Caco-2 (cell line): ENCODE measurements around the gene TRAK1. TPM values are rescaled to one million over a fixed set of nuclear protein-coding genes. Genes with fewer than 3 reads are reported as not detected.

Experiments
- BruUV-seq: library from RNA; stranded (reverse); fragments of 400-500 nt; replicated peaks from 2 replicates; lab custom pipeline; 2021; lab: Mats Ljungman, UMichigan
- CTCF ChIA-PET: fragments of 300-600 bp; sonication (Branson Sonifier 250); formaldehyde crosslinking; loops from one replicate; lab custom pipeline; 2022; ENCODE audit warnings: antibody characterized with exemption; lab: Charles Lee
- POLR2A ChIA-PET: fragments of 300-600 bp; sonication (Branson Sonifier 250); formaldehyde crosslinking; loops from one replicate; lab custom pipeline; 2022; ENCODE audit warnings: antibody characterized with exemption; lab: Charles Lee
- DNase-seq, 2 experiments: peaks; one replicate each; pipeline versions ENCODE4 v3.0.0 to v3.0.0-alpha.2; 2020 to 2022
- H3K27me3 ChIP-seq: replicated peaks from 2 replicates; pipeline ENCODE4 v1.6.0; 2011; ENCODE audit warnings: low read length; ENCODE audit not compliant: control insufficient read depth, insufficient read depth
- H3K36me3 ChIP-seq: 2 replicates; pipeline ENCODE4 v1.5.1; 2011; ENCODE audit warnings: low read length; ENCODE audit not compliant: control insufficient read depth, insufficient read depth
- H3K4me1 ChIP-seq: fragments of 250-450 bp; sonication (Bioruptor Pico); 2 replicates; pipeline ENCODE4 v1.5.1; 2020; ENCODE audit warnings: mild to moderate bottlenecking
- H3K4me3 ChIP-seq: 2 replicates; pipeline ENCODE4 v1.5.1; 2011; ENCODE audit warnings: low read depth, mild to moderate bottlenecking, control low read depth, low read length
- H3K9me3 ChIP-seq: fragments of 250-450 bp; sonication (Bioruptor Pico); 2 replicates; pipeline ENCODE4 v1.5.1; 2020; ENCODE audit warnings: mild to moderate bottlenecking, moderate library complexity
- H3K27ac Mint-ChIP-seq: one replicate; pipeline ENCODE4 v1.8.0; 2022; ENCODE audit warnings: mixed read lengths; ENCODE audit not compliant: unreplicated experiment
- H3K27me3 Mint-ChIP-seq: one replicate; pipeline ENCODE4 v1.8.0; 2022; ENCODE audit warnings: mixed read lengths; ENCODE audit not compliant: insufficient read depth, unreplicated experiment
- H3K36me3 Mint-ChIP-seq: one replicate; pipeline ENCODE4 v1.8.0; 2022; ENCODE audit warnings: mild to moderate bottlenecking, mixed read lengths; ENCODE audit not compliant: insufficient read depth, unreplicated experiment
- H3K4me1 Mint-ChIP-seq: one replicate; pipeline ENCODE4 v1.8.0; 2022; ENCODE audit warnings: low read depth, mixed read lengths; ENCODE audit not compliant: unreplicated experiment
- H3K4me3 Mint-ChIP-seq: one replicate; pipeline ENCODE4 v1.8.0; 2022; ENCODE audit warnings: mild to moderate bottlenecking, moderate library complexity, mixed read lengths; ENCODE audit not compliant: unreplicated experiment
- H3K9me3 Mint-ChIP-seq: one replicate; pipeline ENCODE4 v1.8.0; 2022; ENCODE audit warnings: mixed read lengths; ENCODE audit not compliant: unreplicated experiment
- intact Hi-C: fragments of 100-400 bp; cut with micrococcal nuclease; formaldehyde crosslinking; loops from one replicate; pipeline ENCODE4 v1.10.0; 2022; ENCODE audit not compliant: unreplicated experiment
- total RNA-seq: library from RNA; stranded (reverse); gene quantifications from 2 replicates; pipeline ENCODE4 v1.2.3, GENCODE V29; 2022
- TF ChIP-seq, protein P1 (sequence below), 2 experiments: fragments of 200-600 bp in 1 of 2; IDR thresholded peaks; 1 replicate in 1 of 2; 2 replicates in 1 of 2; pipeline versions ENCODE4 v1.5.1 to v1.8.0; 2011 to 2022; ENCODE audit warnings: antibody characterized with exemption in 1 of 2, control low read depth in 1 of 2, inconsistent platforms in 1 of 2, low read depth in 1 of 2, low read length in 1 of 2, mild to moderate bottlenecking in 1 of 2, moderate library complexity in 1 of 2; ENCODE audit not compliant: insufficient read depth in 1 of 2, severe bottlenecking in 1 of 2, unreplicated experiment in 1 of 2

Gene TRAK1
- total RNA-seq, 1 experiment from 2014 or later, result 33.3 TPM

DNA sequence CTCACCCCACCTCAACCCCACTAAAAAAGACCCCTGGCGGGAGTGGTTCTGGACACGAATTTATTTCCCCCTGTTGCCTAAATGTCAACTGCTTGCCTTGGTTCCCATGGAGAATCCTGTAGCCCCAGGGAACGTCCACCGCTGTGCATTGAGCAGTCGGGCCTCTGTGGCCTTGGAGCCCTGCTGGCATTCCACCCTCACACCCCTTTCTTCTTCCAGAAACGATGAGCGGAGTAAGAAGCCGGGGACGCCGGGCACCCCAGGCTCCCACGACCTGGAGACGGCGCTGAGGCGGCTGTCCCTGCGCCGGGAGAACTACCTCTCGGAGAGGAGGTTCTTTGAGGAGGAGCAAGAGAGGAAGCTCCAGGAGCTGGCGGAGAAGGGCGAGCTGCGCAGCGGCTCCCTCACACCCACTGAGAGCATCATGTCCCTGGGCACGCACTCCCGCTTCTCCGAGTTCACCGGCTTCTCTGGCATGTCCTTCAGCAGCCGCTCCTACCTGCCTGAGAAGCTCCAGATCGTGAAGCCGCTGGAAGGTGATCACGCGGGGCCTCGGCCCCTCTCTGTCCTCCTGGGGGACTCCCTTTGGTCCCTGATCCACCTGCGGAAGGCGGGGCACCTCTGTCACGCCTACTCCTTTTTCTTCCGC is 111.2 kb downstream of the TRAK1 start:
- H3K27me3 ChIP-seq, result no peaks in the 10 kb centered on the region
- no peaks in the 10 kb centered on the region for H3K27me3 Mint-ChIP-seq
- TF ChIP-seq, protein P1, sequence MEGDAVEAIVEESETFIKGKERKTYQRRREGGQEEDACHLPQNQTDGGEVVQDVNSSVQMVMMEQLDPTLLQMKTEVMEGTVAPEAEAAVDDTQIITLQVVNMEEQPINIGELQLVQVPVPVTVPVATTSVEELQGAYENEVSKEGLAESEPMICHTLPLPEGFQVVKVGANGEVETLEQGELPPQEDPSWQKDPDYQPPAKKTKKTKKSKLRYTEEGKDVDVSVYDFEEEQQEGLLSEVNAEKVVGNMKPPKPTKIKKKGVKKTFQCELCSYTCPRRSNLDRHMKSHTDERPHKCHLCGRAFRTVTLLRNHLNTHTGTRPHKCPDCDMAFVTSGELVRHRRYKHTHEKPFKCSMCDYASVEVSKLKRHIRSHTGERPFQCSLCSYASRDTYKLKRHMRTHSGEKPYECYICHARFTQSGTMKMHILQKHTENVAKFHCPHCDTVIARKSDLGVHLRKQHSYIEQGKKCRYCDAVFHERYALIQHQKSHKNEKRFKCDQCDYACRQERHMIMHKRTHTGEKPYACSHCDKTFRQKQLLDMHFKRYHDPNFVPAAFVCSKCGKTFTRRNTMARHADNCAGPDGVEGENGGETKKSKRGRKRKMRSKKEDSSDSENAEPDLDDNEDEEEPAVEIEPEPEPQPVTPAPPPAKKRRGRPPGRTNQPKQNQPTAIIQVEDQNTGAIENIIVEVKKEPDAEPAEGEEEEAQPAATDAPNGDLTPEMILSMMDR (IDR thresholded peaks at IDR 0.05; ENCODE audit: insufficient read depth in 1 of 2, low read depth in 1 of 2, low read length in 1 of 2, severe bottlenecking in 1 of 2, unreplicated experiment in 1 of 2), result no peak
- intact Hi-C loops, result no loop called here
- H3K4me1 Mint-ChIP-seq, result no peaks in the 10 kb centered on the region
- no peak overlapping the region for H3K27ac Mint-ChIP-seq
- H3K9me3 ChIP-seq, result no peaks in the 10 kb centered on the region
- H3K4me3 Mint-ChIP-seq, result no peak overlapping the region
- H3K36me3 Mint-ChIP-seq, result peaks cover 27% of the 10 kb centered on the region
- H3K4me3 ChIP-seq, result no peak overlapping the region
- POLR2A ChIA-PET, result no interaction called here
- BruUV-seq, result no TSS peak
- peaks cover 6% of the 10 kb centered on the region for H3K36me3 ChIP-seq
- H3K9me3 Mint-ChIP-seq, result no peaks in the 10 kb centered on the region
- CTCF ChIA-PET, result no interaction called here
- no peaks in the 10 kb centered on the region for H3K4me1 ChIP-seq
- no peak for DNase-seq

DNA sequence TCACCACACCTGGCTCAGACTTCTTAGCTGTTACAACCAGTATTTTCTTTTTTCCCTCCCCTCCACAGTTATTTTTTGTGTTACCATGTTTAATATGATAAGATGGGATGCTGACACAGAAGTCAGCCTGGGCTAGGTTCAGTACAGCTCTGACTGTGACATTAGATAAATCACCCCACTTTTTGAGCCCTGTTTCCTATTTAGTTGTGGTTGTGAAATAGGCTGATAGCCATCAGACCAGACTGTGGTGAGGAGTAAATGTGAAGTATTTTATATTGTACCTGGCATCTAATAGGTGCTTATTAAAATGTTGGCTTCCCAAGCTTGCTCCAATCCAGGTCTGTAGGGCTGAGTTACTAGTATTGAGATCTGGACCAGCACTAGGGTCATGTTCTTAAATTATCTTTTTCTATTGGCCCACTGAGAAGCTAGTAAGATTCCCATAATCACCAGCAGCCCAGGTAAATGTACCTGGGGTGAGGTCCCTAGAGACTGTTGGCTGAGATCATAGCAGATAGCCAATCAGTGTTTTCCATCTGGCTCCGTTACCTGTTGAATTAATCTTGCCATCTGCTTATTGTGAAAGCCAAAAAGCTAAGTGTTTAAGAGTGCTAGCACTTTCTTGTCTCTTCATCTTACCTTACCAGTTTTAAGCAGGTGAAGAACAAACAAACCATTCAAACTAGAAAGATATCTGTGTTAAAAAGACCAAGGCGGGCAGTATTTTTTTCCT is 113.9 kb downstream of the TRAK1 start:
- CTCF ChIA-PET, result interaction anchor here (0.9 kb wide), 1 partner anchor 14 kb away, joined by 3 read pairs; no protein-coding TSS in a partner anchor
- peaks cover 31% of the 10 kb centered on the region for H3K36me3 Mint-ChIP-seq
- no TSS peak for BruUV-seq

More for the DNA sequence above, 113.9 kb downstream of the TRAK1 start:
- Histone ChIP-seq H3K4me1 (no peaks in the 10 kb centered on the region), H3K36me3 (peaks cover 1% of the 10 kb centered on the region), H3K9me3 (no peaks in the 10 kb centered on the region), H3K4me3 (no peak overlapping the region), H3K27me3 (no peaks in the 10 kb centered on the region)
- POLR2A ChIA-PET, result no interaction called here
- H3K4me3 Mint-ChIP-seq, result no peak overlapping the region
- DNase-seq, result no peak
- no peaks in the 10 kb centered on the region for H3K4me1 Mint-ChIP-seq
- no peak overlapping the region for H3K27ac Mint-ChIP-seq
- TF ChIP-seq, protein P1 (IDR thresholded peaks at IDR 0.05; ENCODE audit: insufficient read depth in 1 of 2, low read depth in 1 of 2, low read length in 1 of 2, severe bottlenecking in 1 of 2, unreplicated experiment in 1 of 2), result no peak
- no peaks in the 10 kb centered on the region for H3K27me3 Mint-ChIP-seq
- H3K9me3 Mint-ChIP-seq, result peaks cover 7% of the 10 kb centered on the region
- intact Hi-C loops, result no loop called here
